GM19372 (cell line): ENCODE data around the gene RAB28.
A peak's percentile ranks its signal among the peaks of the same experiment; 100 is the strongest.

Experiments used
- ATAC-seq: cut with Tn5 transposase; IDR thresholded peaks from one replicate; pipeline ENCODE4 v1.9.1; 2021; ENCODE audit warnings: mild to moderate bottlenecking, low read depth, moderate library complexity; ENCODE audit not compliant: unreplicated experiment

The RAB28 gene

GRCh38 chr4:13511101-13511500, 27.0 kb upstream of the RAB28 start:
- ATAC-seq, result no peak

- no peak for ATAC-seq
Measured at GRCh38 chr4:13509442-13509841, 25.3 kb upstream of the RAB28 start.

GRCh38 chr4:13504374-13504773, 20.2 kb upstream of the RAB28 start:
- ATAC-seq, result no peak

DNA sequence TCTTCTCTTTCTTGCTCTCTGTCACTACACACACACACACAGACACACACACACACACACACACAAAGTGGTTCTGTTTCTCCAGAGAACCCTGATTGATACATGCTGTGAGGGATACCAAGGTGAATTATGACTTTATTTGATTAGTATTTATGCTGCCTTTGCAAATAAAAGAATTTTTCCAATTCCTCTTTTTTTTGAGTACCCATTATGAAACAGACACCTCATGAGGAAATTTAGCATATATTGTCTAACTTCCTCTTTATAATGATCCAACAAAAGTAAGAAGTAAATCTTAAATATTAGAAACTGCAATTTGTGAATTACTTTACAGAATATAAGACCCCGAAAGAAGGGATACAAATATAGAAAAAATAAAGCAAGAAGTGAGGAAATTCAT, 14.3 kb upstream of the RAB28 start:
- ATAC-seq, result no peak

GRCh38 chr4:13496605-13497004, 12.5 kb upstream of the RAB28 start:
- no peak for ATAC-seq

- no peak for ATAC-seq
Measured at GRCh38 chr4:13495753-13496152, 11.6 kb upstream of the RAB28 start.

DNA sequence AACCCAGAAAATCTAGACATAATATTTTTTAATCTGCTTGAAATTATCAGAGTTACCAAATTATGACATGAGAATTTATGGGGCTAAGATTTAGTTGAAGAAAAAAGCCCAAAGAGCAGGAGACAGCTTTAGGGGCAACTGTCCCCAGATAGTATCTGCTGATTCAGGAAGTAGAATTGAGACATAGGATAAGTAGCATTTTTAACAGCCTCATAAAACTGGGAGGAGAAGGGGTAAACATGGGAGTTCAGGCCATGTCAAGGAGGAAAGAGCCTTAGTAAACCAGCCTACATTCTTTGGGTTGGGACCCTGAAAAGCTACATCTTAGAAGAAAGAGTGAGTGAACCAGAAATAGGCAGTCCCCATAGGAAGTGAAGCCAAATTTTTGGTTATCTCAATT, 9.7 kb upstream of the RAB28 start:
- ATAC-seq, result no peak

GRCh38 chr4:13492747-13493146, 8.6 kb upstream of the RAB28 start:
- no peak for ATAC-seq

DNA sequence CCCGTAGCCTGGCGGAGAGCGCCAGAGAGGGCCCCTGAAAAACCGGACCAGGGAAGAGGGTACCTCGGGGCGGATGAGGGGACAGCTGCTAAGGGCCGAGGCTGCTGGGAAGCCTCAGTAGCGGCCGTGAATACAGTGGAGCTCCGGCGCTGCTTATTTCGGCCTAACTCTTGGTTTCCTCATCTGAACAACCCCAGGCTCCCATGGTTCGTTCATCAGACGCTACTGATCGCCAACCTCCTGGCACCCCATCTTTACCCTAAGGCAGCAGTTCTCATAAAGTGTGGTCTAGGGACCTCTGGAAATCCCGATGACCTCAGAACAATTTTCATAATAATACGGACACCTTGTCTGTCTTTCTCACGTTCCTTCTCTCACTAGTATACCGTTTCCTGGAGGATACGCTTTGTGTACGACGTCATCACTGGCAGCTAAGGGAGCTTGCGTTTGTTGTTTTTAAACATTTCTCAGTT, 645 bp upstream of the RAB28 start:
- peak; percentile 29 for ATAC-seq

GRCh38 chr4:13483768-13484121, 395 bp downstream of the RAB28 start:
- peak; percentile 20 for ATAC-seq

DNA sequence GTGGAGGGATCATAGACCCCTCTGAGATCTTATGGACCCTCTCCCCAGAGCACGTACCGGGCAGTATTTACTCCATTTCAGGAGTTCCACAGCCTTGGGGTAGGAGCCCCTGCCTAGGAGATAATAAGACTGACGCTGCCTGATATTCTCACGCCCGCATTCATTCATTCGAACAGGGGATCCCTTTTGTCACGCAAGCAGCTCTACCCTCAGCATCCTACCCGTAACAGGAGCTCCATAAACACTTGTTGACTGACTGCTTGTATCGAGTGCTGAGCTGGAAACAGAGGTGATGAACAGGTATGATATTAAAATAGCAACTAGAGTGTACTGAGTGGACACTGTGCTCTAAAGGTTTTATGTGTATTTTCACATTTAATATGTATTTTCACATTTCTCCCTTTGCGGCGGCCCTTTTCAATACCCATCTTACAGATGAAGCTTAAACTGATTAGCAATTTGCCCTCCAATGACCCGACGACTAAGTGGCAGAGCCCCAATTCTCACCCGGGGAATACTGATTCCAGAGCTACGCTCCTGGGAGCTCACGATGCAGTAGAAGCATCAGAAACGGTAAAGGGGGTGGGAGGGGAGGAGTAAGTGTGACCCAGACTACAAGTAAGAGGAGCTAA, 888 bp downstream of the RAB28 start:
- ATAC-seq, result peak; percentile 0

GRCh38 chr4:13481569-13481968, 2.6 kb downstream of the RAB28 start:
- no peak for ATAC-seq

GRCh38 chr4:13478707-13479106, 5.4 kb downstream of the RAB28 start:
- ATAC-seq, result no peak

- ATAC-seq, result no peak
Measured at GRCh38 chr4:13478131-13478530, 6.0 kb downstream of the RAB28 start.

DNA sequence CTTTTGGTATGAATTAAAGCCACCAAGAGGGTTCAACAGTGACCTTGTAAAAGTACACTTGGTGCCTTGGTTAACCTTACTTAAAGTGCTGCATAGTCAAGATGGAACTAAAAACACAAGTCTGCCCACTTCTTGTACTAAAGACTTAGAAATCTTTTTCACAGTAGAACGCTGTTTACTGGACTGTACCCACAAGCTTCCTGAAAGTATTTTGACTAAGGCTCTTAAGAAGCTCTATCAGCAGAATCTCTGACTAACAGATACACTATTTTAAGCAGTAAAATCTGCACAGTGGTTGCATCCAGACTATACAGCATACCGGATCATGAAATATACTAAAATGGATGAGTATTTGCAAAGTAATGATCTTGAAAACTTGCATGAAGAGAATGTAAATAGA, 7.2 kb downstream of the RAB28 start:
- no peak for ATAC-seq

- no peak for ATAC-seq
Measured at GRCh38 chr4:13476152-13476551, 8.0 kb downstream of the RAB28 start.

DNA sequence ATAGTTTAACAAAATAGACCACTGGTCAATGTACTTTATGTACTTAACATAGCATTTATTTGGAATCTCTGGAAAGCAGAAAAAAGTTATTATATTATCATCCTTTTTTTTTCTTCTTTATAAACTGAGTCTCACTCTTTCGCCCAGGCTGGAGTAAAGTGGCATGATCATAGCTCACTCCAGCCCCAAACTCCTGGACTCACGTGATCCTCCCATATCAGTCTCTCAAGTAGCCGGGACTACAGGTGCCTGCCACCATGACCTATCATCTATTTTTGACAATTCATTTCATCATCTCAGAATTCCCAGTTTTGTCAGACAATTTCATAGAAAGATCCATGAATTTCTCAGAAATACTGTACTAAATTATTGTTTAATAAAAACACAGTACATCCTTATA, 12.7 kb downstream of the RAB28 start:
- ATAC-seq, result no peak

DNA sequence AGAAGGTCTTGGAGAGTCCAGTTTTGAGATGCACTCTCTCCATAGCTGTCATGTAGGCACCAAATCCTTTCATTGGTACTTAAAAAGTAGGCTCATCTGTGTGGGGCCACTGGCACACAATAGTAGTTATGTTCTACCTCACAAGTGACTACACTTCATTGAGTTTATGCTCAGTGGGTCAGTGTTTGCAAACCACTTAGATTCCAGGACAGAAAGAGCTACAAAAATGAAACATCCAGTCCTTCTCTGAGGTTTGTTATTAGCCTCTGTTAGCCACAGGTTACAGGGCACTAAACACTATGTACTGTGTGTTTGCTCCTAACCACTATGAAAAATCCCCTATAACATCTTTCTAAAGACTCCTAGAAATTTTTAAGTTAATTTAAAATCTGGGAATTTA, 13.8 kb downstream of the RAB28 start:
- ATAC-seq, result no peak

DNA sequence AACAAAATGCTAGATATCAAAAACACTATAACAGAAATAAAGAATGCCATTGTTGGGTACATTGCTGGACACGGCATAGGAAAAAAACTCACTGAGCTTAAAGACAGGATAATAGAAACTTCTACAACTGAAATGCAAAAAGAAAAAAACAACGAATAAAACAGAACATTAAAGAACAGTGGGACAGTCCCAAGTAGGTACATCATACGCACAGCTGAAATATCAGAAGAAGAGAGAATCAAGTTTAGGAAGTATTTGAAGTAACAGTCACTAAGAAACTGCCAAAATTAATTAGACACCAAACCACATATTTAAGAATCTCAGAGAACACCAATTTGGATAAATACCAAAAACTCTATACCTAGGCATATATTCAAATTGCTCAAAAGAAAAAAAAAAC, 19.2 kb downstream of the RAB28 start:
- no peak for ATAC-seq

GRCh38 chr4:13464543-13464942, 19.6 kb downstream of the RAB28 start:
- ATAC-seq, result no peak

DNA sequence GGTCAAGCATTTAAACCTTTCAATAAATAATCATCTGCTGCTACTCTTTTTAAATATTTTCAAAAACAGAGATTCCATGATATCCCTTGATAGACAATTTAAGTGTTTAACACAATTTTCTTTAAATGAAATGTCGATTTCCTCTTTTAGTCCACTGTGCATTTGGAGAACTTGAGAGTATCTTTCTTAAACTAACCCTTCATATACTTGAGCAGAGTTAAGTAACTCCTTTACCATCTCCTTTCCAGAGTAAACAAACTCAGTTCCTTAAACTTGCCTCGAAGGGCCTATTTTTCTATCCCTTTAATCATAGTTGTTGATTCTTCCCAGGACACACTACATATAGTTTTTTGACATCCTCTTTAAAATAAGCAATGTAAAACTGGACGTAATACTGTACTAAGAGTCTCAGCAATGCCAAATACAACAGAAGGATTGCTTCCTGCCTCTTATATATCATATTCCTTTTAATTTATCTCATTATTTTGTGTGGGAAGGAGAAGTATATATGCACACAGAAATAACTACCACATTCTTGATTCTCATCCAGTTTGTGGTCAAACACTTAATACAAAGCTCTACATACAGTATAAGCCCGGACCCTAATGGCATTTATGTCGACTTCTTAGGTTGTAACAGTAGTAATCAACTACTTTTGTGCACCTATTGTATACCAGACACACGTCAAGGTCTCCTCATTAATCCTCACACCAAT, 22.8 kb downstream of the RAB28 start:
- ATAC-seq, result no peak

DNA sequence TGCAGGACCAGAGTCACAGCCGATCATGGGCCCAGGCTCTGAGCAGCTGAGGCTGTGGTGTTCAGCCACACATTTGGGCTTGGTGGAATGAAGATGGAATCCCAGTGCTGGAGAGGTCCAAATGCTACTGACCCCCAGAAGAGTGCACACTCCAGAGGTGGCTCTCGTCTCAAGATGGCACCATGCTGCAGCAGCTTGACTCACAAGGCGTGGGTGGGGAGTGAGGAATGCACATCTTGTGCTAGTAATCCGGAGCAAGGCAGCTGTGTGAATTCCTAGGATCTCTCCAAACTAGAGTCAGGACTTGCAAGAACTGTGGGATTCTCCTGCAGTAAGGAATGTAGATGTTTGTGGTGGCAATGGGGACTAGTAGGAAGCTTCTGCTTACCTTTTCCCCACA, 28.7 kb downstream of the RAB28 start:
- ATAC-seq, result no peak
